DOHH2 (cell line): ENCODE data around the gene DLG1.

ENCODE experiments used
- H3F3A ChIP-seq: fragments of 200-600 bp; sonication (generic), shearing (Covaris generic); 2 replicates; pipeline ENCODE4 v1.6.0; 2016; ENCODE audit warnings: antibody characterized with exemption, mild to moderate bottlenecking; ENCODE audit not compliant: control insufficient read depth, insufficient read depth
- H3K27ac ChIP-seq: fragments of 200-600 bp; sonication (generic); 2 replicates; pipeline ENCODE4 v1.5.1; 2014; ENCODE audit warnings: low read depth, mild to moderate bottlenecking, low read length, moderate library complexity
- H3K27me3 ChIP-seq: fragments of 200-600 bp; sonication (generic); 2 replicates; pipeline ENCODE4 v1.6.1; 2014; ENCODE audit warnings: mild to moderate bottlenecking, low read length, mixed read lengths; ENCODE audit not compliant: control insufficient read depth
- H3K36me3 ChIP-seq: fragments of 200-600 bp; sonication (generic); 2 replicates; pipeline ENCODE4 v1.6.1; 2014; ENCODE audit warnings: mild to moderate bottlenecking, low read length, moderate library complexity, mixed read lengths; ENCODE audit not compliant: control insufficient read depth
- H3K4me1 ChIP-seq: fragments of 200-600 bp; sonication (generic); 2 replicates; pipeline ENCODE4 v1.6.1; 2014; ENCODE audit warnings: mild to moderate bottlenecking, low read length, mixed read lengths; ENCODE audit not compliant: control insufficient read depth
- H3K4me2 ChIP-seq: fragments of 200-600 bp; sonication (generic); 2 replicates; pipeline ENCODE4 v1.6.0; 2014; ENCODE audit warnings: mild to moderate bottlenecking, low read length, moderate library complexity
- H3K4me3 ChIP-seq: fragments of 200-600 bp; sonication (generic); 2 replicates; pipeline ENCODE4 v1.5.1; 2014; ENCODE audit warnings: mild to moderate bottlenecking, low read length, mixed read lengths
- H3K79me2 ChIP-seq: fragments of 200-600 bp; sonication (generic); 2 replicates; pipeline ENCODE4 v1.6.1; 2014; ENCODE audit warnings: mild to moderate bottlenecking, low read length, mixed read lengths; ENCODE audit not compliant: control insufficient read depth
- H3K9me2 ChIP-seq: fragments of 200-600 bp; sonication (generic); replicated peaks from 2 replicates; pipeline ENCODE4 v1.6.1; 2014; ENCODE audit warnings: mild to moderate bottlenecking, low read length, mixed read lengths; ENCODE audit not compliant: control insufficient read depth
- H3K9me3 ChIP-seq: fragments of 200-600 bp; sonication (generic); 2 replicates; pipeline ENCODE4 v1.6.1; 2014; ENCODE audit warnings: antibody characterized with exemption, low read length, mixed read lengths; ENCODE audit not compliant: control insufficient read depth, insufficient read depth
- H4K20me1 ChIP-seq: fragments of 200-600 bp; sonication (generic); 2 replicates; pipeline ENCODE4 v1.6.0; 2014; ENCODE audit warnings: low read depth, mild to moderate bottlenecking, antibody characterized with exemption, low read length, moderate library complexity; ENCODE audit not compliant: control insufficient read depth, insufficient read depth
- EZH2phosphoT487 ChIP-seq: fragments of 200-600 bp; sonication (generic); IDR thresholded peaks from 2 replicates; pipeline ENCODE4 v1.6.1; 2017; ENCODE audit warnings: borderline replicate concordance, mild to moderate bottlenecking, antibody characterized with exemption, low read length, moderate library complexity, mixed read lengths
- TF ChIP-seq, protein P1 (sequence below): fragments of 200-600 bp; sonication (generic); IDR thresholded peaks from one replicate; pipeline ENCODE4 v1.5.1; 2014; ENCODE audit warnings: antibody characterized with exemption, mild to moderate bottlenecking, low read depth, low read length; ENCODE audit not compliant: poor library complexity, severe bottlenecking

DLG1 gene

DNA sequence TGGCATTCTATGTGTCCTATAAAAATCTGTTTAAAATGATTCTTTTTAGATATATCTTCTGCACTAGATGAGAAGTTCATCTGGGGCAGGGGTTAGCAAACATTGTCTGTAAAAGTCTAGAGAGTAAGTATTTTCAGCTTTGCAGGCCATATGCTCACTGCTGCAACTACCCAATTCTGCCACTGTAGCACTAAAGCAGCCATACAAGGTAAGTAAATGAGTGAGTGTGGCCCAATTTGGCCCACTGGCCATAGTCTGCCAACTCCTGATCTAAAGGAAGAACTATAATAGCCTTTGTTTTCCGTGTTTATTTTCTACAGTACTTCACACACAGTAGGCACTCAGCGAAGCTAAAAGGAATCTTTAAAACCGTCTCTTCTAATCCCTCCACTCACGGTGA lies 42.3 kb downstream of the DLG1 start:
- TF ChIP-seq, protein P1, sequence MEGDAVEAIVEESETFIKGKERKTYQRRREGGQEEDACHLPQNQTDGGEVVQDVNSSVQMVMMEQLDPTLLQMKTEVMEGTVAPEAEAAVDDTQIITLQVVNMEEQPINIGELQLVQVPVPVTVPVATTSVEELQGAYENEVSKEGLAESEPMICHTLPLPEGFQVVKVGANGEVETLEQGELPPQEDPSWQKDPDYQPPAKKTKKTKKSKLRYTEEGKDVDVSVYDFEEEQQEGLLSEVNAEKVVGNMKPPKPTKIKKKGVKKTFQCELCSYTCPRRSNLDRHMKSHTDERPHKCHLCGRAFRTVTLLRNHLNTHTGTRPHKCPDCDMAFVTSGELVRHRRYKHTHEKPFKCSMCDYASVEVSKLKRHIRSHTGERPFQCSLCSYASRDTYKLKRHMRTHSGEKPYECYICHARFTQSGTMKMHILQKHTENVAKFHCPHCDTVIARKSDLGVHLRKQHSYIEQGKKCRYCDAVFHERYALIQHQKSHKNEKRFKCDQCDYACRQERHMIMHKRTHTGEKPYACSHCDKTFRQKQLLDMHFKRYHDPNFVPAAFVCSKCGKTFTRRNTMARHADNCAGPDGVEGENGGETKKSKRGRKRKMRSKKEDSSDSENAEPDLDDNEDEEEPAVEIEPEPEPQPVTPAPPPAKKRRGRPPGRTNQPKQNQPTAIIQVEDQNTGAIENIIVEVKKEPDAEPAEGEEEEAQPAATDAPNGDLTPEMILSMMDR = no peak
- TF ChIP-seq EZH2phosphoT487 = no peak
- H3F3A ChIP-seq = peaks cover 9% of the 10 kb centered on the region
- no peak overlapping the region for H3K4me3 ChIP-seq
- H3K36me3 ChIP-seq = peaks cover 29% of the 10 kb centered on the region
- H3K27ac ChIP-seq = no peak overlapping the region
- peaks cover 16% of the 10 kb centered on the region for H4K20me1 ChIP-seq
- H3K9me2 ChIP-seq = no peaks in the 10 kb centered on the region
- H3K4me1 ChIP-seq = peaks cover 4% of the 10 kb centered on the region; the same call in 1 of the 2 replicates
- peaks cover 91% of the 10 kb centered on the region for H3K79me2 ChIP-seq
- no peaks in the 10 kb centered on the region for H3K27me3 ChIP-seq
- no peak overlapping the region for H3K4me2 ChIP-seq
- peaks cover 4% of the 10 kb centered on the region; the same call in 1 of the 2 replicates for H3K9me3 ChIP-seq

- TF ChIP-seq, protein P1 = no peak
- no peak for TF ChIP-seq EZH2phosphoT487
- Histone ChIP-seq H3K36me3 (peaks cover 44% of the 10 kb centered on the region), H3K9me2 (no peaks in the 10 kb centered on the region), H3K4me1 (no peaks in the 10 kb centered on the region), H3K27me3 (no peaks in the 10 kb centered on the region), H3F3A (peaks cover 9% of the 10 kb centered on the region), H4K20me1 (peaks cover 8% of the 10 kb centered on the region; the same call in 1 of the 2 replicates), H3K9me3 (peaks cover 23% of the 10 kb centered on the region), H3K27ac (no peak overlapping the region), H3K79me2 (peaks cover 96% of the 10 kb centered on the region), H3K4me2 (no peak overlapping the region), H3K4me3 (no peak overlapping the region)
Measured at GRCh38 chr3:197253238-197253947, 45.0 kb downstream of the DLG1 start.

DNA sequence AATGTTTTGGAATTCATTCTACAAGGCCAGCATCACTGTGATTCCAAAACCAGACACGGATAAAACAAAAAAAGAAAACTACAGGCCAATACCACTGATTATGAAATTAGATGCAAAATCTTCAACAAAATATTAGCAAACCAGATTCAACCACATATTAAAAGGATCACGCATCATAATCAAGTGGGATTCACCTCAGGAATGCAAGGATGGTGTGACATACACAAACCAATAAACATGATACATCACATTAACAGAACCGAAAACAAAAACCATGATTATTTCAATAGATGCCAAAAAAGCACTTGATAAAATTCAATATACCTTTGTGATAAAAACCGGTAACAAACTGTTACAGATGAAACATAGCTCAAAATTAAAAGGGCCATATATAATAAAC lies 48.9 kb downstream of the DLG1 start:
- H4K20me1 ChIP-seq = no peaks in the 10 kb centered on the region
- H3K4me2 ChIP-seq = no peak overlapping the region
- no peak overlapping the region for H3K4me3 ChIP-seq
- H3K9me2 ChIP-seq = no peaks in the 10 kb centered on the region
- peaks cover 86% of the 10 kb centered on the region for H3K79me2 ChIP-seq
- peaks cover 68% of the 10 kb centered on the region for H3K36me3 ChIP-seq
- TF ChIP-seq EZH2phosphoT487 = no peak
- no peaks in the 10 kb centered on the region for H3K4me1 ChIP-seq
- H3K9me3 ChIP-seq = peaks cover 36% of the 10 kb centered on the region
- no peaks in the 10 kb centered on the region for H3K27me3 ChIP-seq
- no peaks in the 10 kb centered on the region for H3F3A ChIP-seq
- no peak overlapping the region for H3K27ac ChIP-seq

- Histone ChIP-seq H3K4me2 (no peak overlapping the region), H3K4me3 (no peak overlapping the region), H3K9me3 (peaks cover 44% of the 10 kb centered on the region), H3K27me3 (no peaks in the 10 kb centered on the region), H3K27ac (no peak overlapping the region), H3K9me2 (no peaks in the 10 kb centered on the region), H4K20me1 (no peaks in the 10 kb centered on the region), H3K79me2 (peaks cover 81% of the 10 kb centered on the region), H3K36me3 (peaks cover 76% of the 10 kb centered on the region), H3F3A (no peaks in the 10 kb centered on the region), H3K4me1 (no peaks in the 10 kb centered on the region)
- TF ChIP-seq, protein P1 = no peak
- no peak for TF ChIP-seq EZH2phosphoT487
Measured at GRCh38 chr3:197248341-197248740, 50.1 kb downstream of the DLG1 start.
